GM12891 (cell line): ENCODE measurements around the gene ARF1.

Source experiments
- PAX5 ChIP-seq: IDR thresholded peaks from 2 replicates; pipeline ENCODE4 v1.6.1; 2011; ENCODE audit warnings: low read length, moderate library complexity, mild to moderate bottlenecking; ENCODE audit not compliant: insufficient read depth, severe bottlenecking
- POLR2A ChIP-seq: IDR thresholded peaks from 2 replicates; pipeline ENCODE4 v1.6.1; 2011; ENCODE audit warnings: low read depth, low read length, control low read depth
- POLR2AphosphoS5 ChIP-seq: IDR thresholded peaks from 2 replicates; pipeline ENCODE4 v1.6.1; 2011; ENCODE audit warnings: low read depth, low read length, control low read depth
- SPI1 ChIP-seq: IDR thresholded peaks from 2 replicates; pipeline ENCODE4 v1.6.1; 2011; ENCODE audit warnings: low read depth, low read length, control low read depth
- TAF1 ChIP-seq: IDR thresholded peaks from 2 replicates; pipeline ENCODE4 v1.6.1; 2011; ENCODE audit warnings: low read depth, low read length, control low read depth

DNA sequence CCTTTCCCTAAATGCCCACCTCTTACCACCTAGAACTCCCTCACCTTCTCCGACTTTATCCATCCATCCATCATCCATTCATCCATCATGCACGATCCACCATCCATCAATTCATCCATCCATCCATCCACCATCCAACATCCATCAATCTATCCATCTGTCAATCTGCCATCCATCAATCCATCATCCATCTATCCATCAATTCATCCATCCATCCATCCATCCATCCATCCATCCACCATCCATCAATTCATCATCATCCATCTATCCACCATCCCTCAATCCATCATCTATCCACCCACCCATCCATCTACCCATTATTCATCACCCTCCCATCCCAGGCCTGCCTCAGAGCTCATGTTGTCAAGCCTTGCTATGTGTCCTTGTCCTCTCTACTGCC lies 41.2 kb upstream of the ARF1 start:
- no peak for TF ChIP-seq TAF1
- no peak for TF ChIP-seq POLR2AphosphoS5
- TF ChIP-seq PAX5 = no peak
- TF ChIP-seq POLR2A = no peak
- no peak for TF ChIP-seq SPI1
